Heart left ventricle (tissue), 16 donors: Measurements from ENCODE around the gene EFNA5. TPM values are rescaled to one million over a fixed set of nuclear protein-coding genes. Genes with fewer than 3 reads are reported as not detected.

Source experiments
- ATAC-seq, 4 donors: fragments of 200-7000 bp; cut with Tn5 transposase; one replicate each; pipeline ENCODE4 v1.9.1; 2020 to 2022; ENCODE audit warnings: moderate library complexity in 4 of 4, mild to moderate bottlenecking in 3 of 4, moderate number of reproducible peaks in 1 of 4
- DNase-seq, 5 donors: peaks; one replicate each; pipeline ENCODE4 v3.0.0-alpha.2; 2020
- H3K27ac ChIP-seq, 12 donors: fragments of 200-600 bp; sonication (generic) in 4 of 12; one replicate each; pipeline versions ENCODE4 v1.5.0 to v1.8.0; 2016 to 2022; ENCODE audit warnings: mild to moderate bottlenecking in 2 of 12
- H3K27me3 ChIP-seq, 9 donors: fragments of 200-600 bp; sonication (generic) in 2 of 9; one replicate each; pipeline versions ENCODE4 v1.5.1 to v1.8.0; 2016 to 2022; ENCODE audit warnings: mild to moderate bottlenecking in 3 of 9
- H3K36me3 ChIP-seq, 9 donors: fragments of 200-600 bp; sonication (generic) in 2 of 9; one replicate each; pipeline versions ENCODE4 v1.5.0 to v1.8.0; 2018 to 2022; ENCODE audit warnings: mild to moderate bottlenecking in 2 of 9
- H3K4me1 ChIP-seq, 12 donors: fragments of 200-600 bp; sonication (generic) in 4 of 12; one replicate each; pipeline versions ENCODE4 v1.5.0 to v1.8.0; 2016 to 2022; ENCODE audit warnings: mild to moderate bottlenecking in 3 of 12
- H3K4me3 ChIP-seq, 12 donors: fragments of 200-600 bp; sonication (generic) in 4 of 12; one replicate each; pipeline versions ENCODE4 v1.5.0 to v1.8.0; 2017 to 2022; ENCODE audit warnings: mild to moderate bottlenecking in 9 of 12, moderate library complexity in 4 of 12
- H3K9me3 ChIP-seq, 12 donors: fragments of 200-600 bp; sonication (generic) in 4 of 12; one replicate each; pipeline versions ENCODE4 v1.5.0 to v1.8.0; 2016 to 2022; ENCODE audit warnings: mild to moderate bottlenecking in 1 of 12
- POLR2A ChIP-seq, 2 donors: fragments of 450-650 bp; IDR thresholded peaks; one replicate each; pipeline ENCODE4 v1.6.1; 2017; ENCODE audit warnings: antibody characterized with exemption in 2 of 2, mild to moderate bottlenecking in 2 of 2, moderate library complexity in 2 of 2
- whole genome bisulfite sequencing, 4 donors: extraction: QIAGEN DNeasy Blood & Tissue Kit in 2 of 4; methylation state at CpG; one replicate each; pipeline versions ENCODE4 v1.1.5 to v1.1.7; 2013 to 2018; 5-methylcytosine and 5-hydroxymethylcytosine counted together
- intact Hi-C, 10 donors: fragments of 100-400 bp; cut with DNase I; formaldehyde crosslinking; loops; one replicate each; pipeline versions ENCODE4 v1.11.1 to v1.14.2; 2022
- polyA plus RNA-seq, 2 donors: library from polyadenylated mRNA; stranded (reverse); fragments of 200-250 nt; gene quantifications; one replicate each; pipeline ENCODE4 v1.2.3, GENCODE V29; 2013
- total RNA-seq, 9 donors: library from RNA; depleted of rRNA in 2 of 9; stranded (reverse); fragments of >200 nt in 2 of 9; fragmentation: NEBNext Ultra II Directional in 3 of 9; extraction: Animal tissue kit (Norgen Biotek cat#: 25700) in 3 of 9; gene quantifications; one replicate each; pipeline versions ENCODE4 v1.1.0 to v1.2.4, GENCODE V29; 2016 to 2023
- TF ChIP-seq, protein P1 (sequence below), 12 donors: fragments of 200-600 bp; sonication (generic) in 4 of 12; IDR thresholded peaks; one replicate each; pipeline versions ENCODE4 v1.5.0 to v1.8.0; 2018 to 2022; ENCODE audit warnings: antibody characterized with exemption in 12 of 12, mild to moderate bottlenecking in 5 of 12
- donor health status: ischemic (EF 13 %, LVEDD 7.1; RV severe dilation, severe dysfunction).
- donor health status: healthy with polysubstance abuse.
- donor health status: DM: no; HTN: yes; CAD: no.
- donor health status: DM: no; HTN: no; CAD: no.
- donor health status: ischemic (EF 25% LVEDD 6.9; RV normal size, moderate dysfunction).
- donor health status: ischemic (EF 25% LVEDD 5.7; RV mildly dilated, moderate dysfunction).
- donor health status: healthy.
- donor health status: DM: yes; HTN: yes; CAD: no.
- donor health status: ischemic (EF 35%, LVEDD 5.7; RV mildly dilated, moderate dysfunction).
- donor health status: nonischemic (EF 11% LVEDD 7.7; RV severe dilation, severe dysfunction).
- donor health status: DM: yes; HTN: yes; CAD: no.
- donor health status: PGD.
- donor health status: ischemic (EF 29% LVEDD 5.4; RV normal size, mild dysfunction).
- donor health status: nonischemic (EF 23%, LVEDD 6.1; RV moderate dilation, normal function).

Gene EFNA5
- total and polyA plus RNA-seq, 11 donors, result 6.1 to 58.4 (median 28.3) TPM

DNA sequence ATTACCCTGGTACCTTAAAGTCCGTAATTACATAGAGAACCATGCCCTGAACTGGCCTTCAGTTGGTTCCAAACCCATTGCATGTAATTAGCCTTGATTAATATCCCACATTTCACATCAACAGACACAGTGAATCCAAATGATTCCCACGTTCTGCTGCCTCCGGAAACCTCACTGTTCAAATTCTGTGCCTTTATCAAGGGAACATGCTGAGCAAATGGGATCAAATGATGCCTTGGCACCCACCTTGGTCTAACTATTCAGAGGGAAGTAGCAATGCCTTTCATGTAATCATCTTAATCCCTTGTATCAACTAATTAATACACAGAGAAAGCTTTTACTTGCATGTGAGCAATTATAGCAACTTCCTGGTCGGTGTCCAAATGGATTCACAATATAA is 100.6 kb downstream of the EFNA5 start:
- Histone ChIP-seq H3K4me3 (no peak overlapping the region), H3K9me3 (no peaks in the 10 kb centered on the region), H3K36me3 (no peaks in the 10 kb centered on the region), H3K27me3 (no peaks in the 10 kb centered on the region), H3K4me1 (peaks cover 0 to 58% (median 17%) of the 10 kb centered on the region in 12 donors), H3K27ac (peak overlapping the region in 6 of 12 donors; percentile 28 to 89 (median 80))
- TF ChIP-seq, protein P1, sequence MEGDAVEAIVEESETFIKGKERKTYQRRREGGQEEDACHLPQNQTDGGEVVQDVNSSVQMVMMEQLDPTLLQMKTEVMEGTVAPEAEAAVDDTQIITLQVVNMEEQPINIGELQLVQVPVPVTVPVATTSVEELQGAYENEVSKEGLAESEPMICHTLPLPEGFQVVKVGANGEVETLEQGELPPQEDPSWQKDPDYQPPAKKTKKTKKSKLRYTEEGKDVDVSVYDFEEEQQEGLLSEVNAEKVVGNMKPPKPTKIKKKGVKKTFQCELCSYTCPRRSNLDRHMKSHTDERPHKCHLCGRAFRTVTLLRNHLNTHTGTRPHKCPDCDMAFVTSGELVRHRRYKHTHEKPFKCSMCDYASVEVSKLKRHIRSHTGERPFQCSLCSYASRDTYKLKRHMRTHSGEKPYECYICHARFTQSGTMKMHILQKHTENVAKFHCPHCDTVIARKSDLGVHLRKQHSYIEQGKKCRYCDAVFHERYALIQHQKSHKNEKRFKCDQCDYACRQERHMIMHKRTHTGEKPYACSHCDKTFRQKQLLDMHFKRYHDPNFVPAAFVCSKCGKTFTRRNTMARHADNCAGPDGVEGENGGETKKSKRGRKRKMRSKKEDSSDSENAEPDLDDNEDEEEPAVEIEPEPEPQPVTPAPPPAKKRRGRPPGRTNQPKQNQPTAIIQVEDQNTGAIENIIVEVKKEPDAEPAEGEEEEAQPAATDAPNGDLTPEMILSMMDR (IDR thresholded peaks at IDR 0.05), result no peak
- no peak for ATAC-seq
- intact Hi-C loops, result loop anchor here in 7 of 10 donors (5.0 to 10.0 kb wide), 5 partner anchors 102 to 465 kb away; partner anchors contain the start of gene EFNA5 (in 7 of the 7)
- DNase-seq, result no peak
- WGBS, 4 donors, result 69 to 84% (median 74%) methylated on average over 4 of the region's 4 CpGs

DNA sequence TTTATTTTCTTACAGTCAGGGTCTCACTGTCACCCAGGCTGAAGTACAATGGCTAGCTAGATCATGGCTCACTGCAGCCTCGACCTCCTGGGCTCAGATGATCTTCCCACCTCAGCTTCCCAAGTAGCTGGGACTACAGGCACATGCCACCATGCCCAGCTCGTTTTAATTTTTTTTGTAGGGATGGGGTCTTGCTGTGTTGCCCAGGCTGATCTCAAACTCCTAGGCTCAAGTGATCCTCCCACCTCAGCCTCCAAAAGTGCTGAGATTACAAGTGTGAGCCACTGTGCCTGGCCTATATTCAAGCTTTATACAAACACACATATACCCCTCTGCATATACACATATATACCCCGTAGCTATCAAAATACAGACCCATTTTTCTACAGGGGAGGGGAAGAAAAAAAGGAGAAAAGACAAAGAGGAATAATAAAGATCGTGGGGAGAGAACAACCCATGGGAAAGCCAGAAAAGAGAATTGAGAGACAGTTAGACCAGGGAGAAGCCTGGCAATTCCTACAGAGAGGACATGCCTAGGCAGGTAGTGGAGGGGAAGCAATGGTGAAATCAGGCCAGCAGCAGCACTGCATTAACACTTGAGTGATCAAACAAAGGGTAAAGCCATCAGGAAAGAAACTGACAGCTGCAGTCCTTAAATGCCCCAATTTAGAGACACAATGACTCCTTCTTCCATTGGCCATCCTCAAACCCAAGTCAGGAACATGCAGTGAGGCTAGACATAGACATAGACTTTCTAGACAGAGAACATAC is 102.7 kb downstream of the EFNA5 start:
- intact Hi-C loops, result no loop called here
- DNase-seq (no peak), ATAC-seq (no peak)
- TF ChIP-seq, protein P1 (IDR thresholded peaks at IDR 0.05), result no peak
- WGBS, 4 donors, result 85 to 88% (median 86%) methylated on average over 4 of the region's 4 CpGs
- no peak overlapping the region for H3K4me3 ChIP-seq
- H3K4me1 ChIP-seq, result peaks cover 0 to 58% (median 17%) of the 10 kb centered on the region in 12 donors
- no peaks in the 10 kb centered on the region for H3K36me3 ChIP-seq
- H3K27me3 ChIP-seq, result no peaks in the 10 kb centered on the region
- no peaks in the 10 kb centered on the region for H3K9me3 ChIP-seq
- peak overlapping the region in 7 of 12 donors; percentile 20 to 73 (median 65) for H3K27ac ChIP-seq

DNA sequence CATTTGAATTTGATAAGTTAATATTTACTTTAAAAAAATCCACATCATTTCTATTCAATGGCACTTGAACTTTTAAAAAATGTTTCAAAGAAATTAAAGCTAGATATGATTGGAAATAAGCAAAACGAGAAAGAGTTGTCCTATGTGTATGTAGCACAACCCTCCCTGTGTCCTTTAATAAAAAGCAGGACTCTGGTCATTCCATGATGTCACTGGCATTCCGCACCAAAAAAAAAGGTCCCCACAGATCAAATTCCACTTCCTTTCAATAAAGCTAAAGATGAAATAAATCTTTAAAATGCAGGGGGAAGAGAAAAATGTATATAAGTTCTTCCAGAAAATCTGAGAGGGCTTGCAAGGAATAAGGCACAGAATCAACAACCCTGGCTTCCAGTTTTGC is 103.8 kb downstream of the EFNA5 start:
- no peak overlapping the region for H3K4me3 ChIP-seq
- TF ChIP-seq, protein P1 (IDR thresholded peaks at IDR 0.05), result no peak
- no peak for TF ChIP-seq POLR2A (IDR thresholded peaks at IDR 0.05)
- H3K36me3 ChIP-seq, result no peaks in the 10 kb centered on the region
- H3K27me3 ChIP-seq, result no peaks in the 10 kb centered on the region
- intact Hi-C loops, result no loop called here
- WGBS, 4 donors, result 39 to 45% (median 42%) methylated on average over 2 of the region's 2 CpGs
- H3K27ac ChIP-seq, result peak overlapping the region in 8 of 12 donors; percentile 5 to 73 (median 43)
- no peak for ATAC-seq
- DNase-seq, result no peak
- peaks cover 0 to 51% (median 14%) of the 10 kb centered on the region in 12 donors for H3K4me1 ChIP-seq
- H3K9me3 ChIP-seq, result no peaks in the 10 kb centered on the region

DNA sequence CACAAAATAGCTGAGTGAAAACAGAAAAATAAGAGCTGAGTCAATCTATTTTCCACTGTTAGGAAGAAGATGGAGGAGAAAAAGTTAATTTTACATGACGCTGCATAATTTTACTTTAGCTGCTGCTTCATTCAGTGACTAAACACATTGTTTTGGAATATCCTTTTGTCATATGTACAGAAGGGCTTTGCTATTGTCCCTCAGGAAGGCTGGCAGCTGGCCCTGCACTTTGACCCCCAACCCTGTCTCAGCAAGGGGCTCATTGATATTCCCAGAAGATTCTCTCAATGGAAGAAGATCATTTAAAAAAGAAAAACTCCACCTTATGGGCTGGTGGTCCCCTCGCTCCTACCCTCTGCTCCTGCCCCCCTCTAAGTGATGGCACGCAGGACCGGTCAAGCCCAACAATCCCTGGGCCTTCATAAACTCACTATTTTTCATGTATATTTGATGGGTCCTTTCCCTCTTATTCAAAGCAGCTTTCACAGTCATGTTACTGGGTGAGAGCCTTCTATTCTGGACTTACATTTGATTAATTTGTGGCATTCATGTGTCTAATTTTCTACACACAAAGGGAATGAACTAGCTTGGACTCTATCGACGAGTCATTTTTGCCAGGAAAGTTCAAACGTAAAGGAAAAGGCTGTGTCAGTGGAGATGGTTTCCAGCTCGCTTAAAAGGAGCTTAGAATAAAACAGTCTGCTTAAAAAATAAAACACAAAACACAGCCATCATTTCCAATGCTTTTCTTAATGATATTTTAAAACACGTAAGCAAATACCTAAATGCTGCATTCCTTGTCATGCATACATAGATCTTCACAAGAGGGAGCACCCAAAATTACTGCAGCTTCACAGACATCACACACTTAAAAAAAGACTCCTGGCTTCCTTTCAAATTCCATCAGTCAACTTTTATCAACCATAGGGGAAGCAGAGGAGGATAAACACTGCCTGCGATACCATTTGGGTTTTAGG is 104.7 kb downstream of the EFNA5 start:
- H3K4me1 ChIP-seq, result peaks cover 0 to 43% (median 10%) of the 10 kb centered on the region in 12 donors
- no peak for TF ChIP-seq POLR2A (IDR thresholded peaks at IDR 0.05)
- TF ChIP-seq, protein P1 (IDR thresholded peaks at IDR 0.05), result no peak
- H3K36me3 ChIP-seq, result no peaks in the 10 kb centered on the region
- peak overlapping the region in 8 of 12 donors; percentile 5 to 73 (median 54) for H3K27ac ChIP-seq
- H3K4me3 ChIP-seq, result no peak overlapping the region
- DNase-seq (no peak), ATAC-seq (no peak)
- intact Hi-C loops, result no loop called here
- no peaks in the 10 kb centered on the region for H3K27me3 ChIP-seq
- H3K9me3 ChIP-seq, result no peaks in the 10 kb centered on the region
- 47 to 51% (median 49%) methylated on average over 10 of the region's 10 CpGs for WGBS, 4 donors
